T-helper 1 cell treated with Interleukin-12 subunit alpha and Interleukin-12 subunit beta and Interleukin-4 antibody, amounts not matched to agents 30 μg/mL and 1 μg/mL, for 36 hours (primary cell): Measurements from ENCODE around the gene PTPRN2.
"Not testable (repeated sequence)": the region's sequence is repeated elsewhere in the genome, so short reads cannot be mapped to it uniquely, and the experiment has no call there.

Experiments
- H3K27ac Mint-ChIP-seq: one replicate; pipeline ENCODE4 v1.8.0; 2021; ENCODE audit warnings: mild to moderate bottlenecking, mixed read lengths
- H3K27me3 Mint-ChIP-seq: one replicate; pipeline ENCODE4 v1.8.0; 2021; ENCODE audit warnings: low read depth, mixed read lengths
- H3K36me3 Mint-ChIP-seq: one replicate; pipeline ENCODE4 v1.8.0; 2021; ENCODE audit warnings: low read depth, mixed read lengths
- H3K4me1 Mint-ChIP-seq: one replicate; pipeline ENCODE4 v1.8.0; 2021; ENCODE audit warnings: low read depth, mixed read lengths
- H3K4me3 Mint-ChIP-seq: one replicate; pipeline ENCODE4 v1.8.0; 2021; ENCODE audit warnings: mild to moderate bottlenecking, moderate library complexity, mixed read lengths
- H3K9me3 Mint-ChIP-seq: one replicate; pipeline ENCODE4 v1.8.0; 2021; ENCODE audit warnings: mixed read lengths

The PTPRN2 gene

DNA sequence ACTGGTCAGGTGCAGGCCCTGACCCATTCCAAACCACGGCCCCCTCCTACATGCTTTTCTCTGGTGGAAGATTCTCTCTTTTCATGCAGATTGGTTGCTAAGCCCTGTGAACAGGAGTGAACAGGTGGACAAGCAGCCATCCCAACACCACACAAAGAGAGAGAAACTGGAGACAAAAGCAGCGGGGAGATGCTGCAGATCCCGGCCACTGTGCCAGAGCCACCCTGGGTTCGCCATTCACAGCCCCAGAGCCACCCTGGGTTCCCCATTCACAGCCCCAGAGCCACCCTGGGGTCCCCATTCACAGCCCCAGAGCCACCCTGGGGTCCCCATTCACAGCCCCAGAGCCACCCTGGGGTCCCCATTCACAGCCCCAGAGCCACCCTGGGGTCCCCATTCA, 239.6 kb downstream of the PTPRN2 start:
- H3K27me3 Mint-ChIP-seq, H3K4me1 Mint-ChIP-seq, H3K4me3 Mint-ChIP-seq, H3K27ac Mint-ChIP-seq, H3K36me3 Mint-ChIP-seq: not testable (repeated sequence)
- H3K9me3 Mint-ChIP-seq = peaks cover 13% of the 10 kb centered on the region

GRCh38 chr7:158345731-158346130, 241.9 kb downstream of the PTPRN2 start:
- Mint-ChIP-seq H3K4me1 (no peaks in the 10 kb centered on the region), H3K36me3 (peaks cover 7% of the 10 kb centered on the region), H3K27me3 (no peaks in the 10 kb centered on the region), H3K9me3 (peaks cover 35% of the 10 kb centered on the region), H3K27ac (no peak overlapping the region), H3K4me3 (no peak overlapping the region)

GRCh38 chr7:158344706-158345300, 242.8 kb downstream of the PTPRN2 start:
- peaks cover 7% of the 10 kb centered on the region for H3K36me3 Mint-ChIP-seq
- H3K27ac Mint-ChIP-seq = no peak overlapping the region
- H3K27me3 Mint-ChIP-seq = no peaks in the 10 kb centered on the region
- H3K4me1 Mint-ChIP-seq = no peaks in the 10 kb centered on the region
- peaks cover 42% of the 10 kb centered on the region for H3K9me3 Mint-ChIP-seq
- no peak overlapping the region for H3K4me3 Mint-ChIP-seq

- no peak overlapping the region for H3K4me3 Mint-ChIP-seq
- H3K36me3 Mint-ChIP-seq = peaks cover 7% of the 10 kb centered on the region
- H3K4me1 Mint-ChIP-seq = no peaks in the 10 kb centered on the region
- no peaks in the 10 kb centered on the region for H3K27me3 Mint-ChIP-seq
- H3K9me3 Mint-ChIP-seq = peaks cover 42% of the 10 kb centered on the region
- H3K27ac Mint-ChIP-seq = no peak overlapping the region
Observed at GRCh38 chr7:158343936-158344455, 243.6 kb downstream of the PTPRN2 start.

- Mint-ChIP-seq H3K27me3 (no peaks in the 10 kb centered on the region), H3K4me3 (no peak overlapping the region), H3K9me3 (peaks cover 42% of the 10 kb centered on the region), H3K4me1 (no peaks in the 10 kb centered on the region), H3K36me3 (peaks cover 7% of the 10 kb centered on the region), H3K27ac (no peak overlapping the region)
Observed at GRCh38 chr7:158343526-158343925, 244.1 kb downstream of the PTPRN2 start.

DNA sequence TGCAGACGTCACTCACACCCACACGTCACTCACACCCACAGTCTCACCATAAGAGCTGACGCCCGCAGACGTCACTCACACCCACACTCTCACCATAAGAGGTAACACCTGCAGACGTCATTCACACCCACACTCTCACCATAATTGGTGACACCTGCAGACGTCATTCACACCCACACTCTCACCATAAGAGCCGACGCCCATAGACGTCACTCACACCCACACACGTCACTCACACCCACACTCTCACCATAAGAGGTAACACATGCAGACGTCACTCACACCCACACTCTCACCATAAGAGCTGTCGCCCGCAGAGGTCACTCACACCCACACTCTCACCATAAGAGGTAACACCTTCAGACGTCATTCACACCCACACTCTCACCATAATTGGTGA, 246.5 kb downstream of the PTPRN2 start:
- H3K4me3 Mint-ChIP-seq, H3K27me3 Mint-ChIP-seq, H3K27ac Mint-ChIP-seq, H3K4me1 Mint-ChIP-seq: not testable (repeated sequence)
- Mint-ChIP-seq H3K9me3 (peaks cover 53% of the 10 kb centered on the region), H3K36me3 (peaks cover 14% of the 10 kb centered on the region)

GRCh38 chr7:158336952-158337351, 250.7 kb downstream of the PTPRN2 start:
- H3K27ac Mint-ChIP-seq = not testable (repeated sequence)

DNA sequence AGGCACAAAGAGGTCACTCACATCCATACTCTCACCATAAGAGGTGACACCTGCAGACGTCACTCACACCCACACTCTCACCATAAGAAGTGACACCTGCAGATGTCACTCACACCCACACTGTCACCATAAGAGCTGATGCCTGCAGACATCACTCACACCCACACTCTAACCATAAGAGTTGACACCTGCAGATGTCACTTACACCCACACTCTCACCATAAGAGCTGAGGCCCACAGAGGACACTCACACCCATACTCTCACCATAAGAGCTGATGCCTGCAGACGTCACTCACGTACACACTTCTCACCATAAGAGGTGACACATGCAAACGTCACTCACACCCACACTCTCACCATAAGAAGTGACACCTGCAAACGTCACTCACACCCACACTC, 255.1 kb downstream of the PTPRN2 start:
- Mint-ChIP-seq H3K9me3 (peaks cover 47% of the 10 kb centered on the region), H3K36me3 (peaks cover 18% of the 10 kb centered on the region)
- not testable (repeated sequence) for H3K4me3 Mint-ChIP-seq, H3K27me3 Mint-ChIP-seq, H3K4me1 Mint-ChIP-seq, H3K27ac Mint-ChIP-seq

More at GRCh38 chr7:158336952-158337351, 250.7 kb downstream of the PTPRN2 start:
- Mint-ChIP-seq H3K9me3 (peaks cover 52% of the 10 kb centered on the region), H3K36me3 (peaks cover 22% of the 10 kb centered on the region)
- not testable (repeated sequence) for H3K4me1 Mint-ChIP-seq, H3K27me3 Mint-ChIP-seq, H3K4me3 Mint-ChIP-seq

- peaks cover 19% of the 10 kb centered on the region for H3K36me3 Mint-ChIP-seq
- H3K27me3 Mint-ChIP-seq, H3K4me1 Mint-ChIP-seq, H3K27ac Mint-ChIP-seq, H3K4me3 Mint-ChIP-seq: not testable (repeated sequence)
- peaks cover 47% of the 10 kb centered on the region for H3K9me3 Mint-ChIP-seq
Observed at GRCh38 chr7:158331826-158332450, 255.7 kb downstream of the PTPRN2 start.

DNA sequence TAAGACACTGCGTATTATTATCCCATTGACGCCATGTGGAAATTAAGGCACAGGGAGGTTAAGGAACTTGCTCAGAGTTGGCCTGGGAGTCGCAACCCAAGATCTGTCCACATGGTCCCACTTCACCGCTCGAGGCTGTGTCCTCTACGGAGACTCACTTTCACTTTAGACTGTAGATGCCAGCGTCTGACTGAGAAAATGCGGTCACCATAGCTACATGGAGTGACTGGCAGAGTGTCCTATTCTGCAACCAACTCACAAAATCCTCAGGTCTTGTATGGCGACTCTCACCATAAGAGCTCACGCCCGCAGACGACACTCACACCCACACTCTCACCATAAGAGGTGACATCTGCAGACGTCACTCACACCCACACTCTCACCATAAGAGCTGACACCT, 257.9 kb downstream of the PTPRN2 start:
- peaks cover 17% of the 10 kb centered on the region for H3K36me3 Mint-ChIP-seq
- H3K4me3 Mint-ChIP-seq = no peak overlapping the region
- no peak overlapping the region for H3K27ac Mint-ChIP-seq
- H3K9me3 Mint-ChIP-seq = peaks cover 54% of the 10 kb centered on the region
- no peaks in the 10 kb centered on the region for H3K4me1 Mint-ChIP-seq
- no peaks in the 10 kb centered on the region for H3K27me3 Mint-ChIP-seq

GRCh38 chr7:158329014-158329610, 258.5 kb downstream of the PTPRN2 start:
- Mint-ChIP-seq H3K27me3 (no peaks in the 10 kb centered on the region), H3K36me3 (peaks cover 17% of the 10 kb centered on the region), H3K27ac (no peak overlapping the region), H3K4me3 (no peak overlapping the region), H3K9me3 (peaks cover 57% of the 10 kb centered on the region), H3K4me1 (no peaks in the 10 kb centered on the region)

- H3K4me3 Mint-ChIP-seq = no peak overlapping the region
- no peak overlapping the region for H3K27ac Mint-ChIP-seq
- no peaks in the 10 kb centered on the region for H3K27me3 Mint-ChIP-seq
- peaks cover 15% of the 10 kb centered on the region for H3K36me3 Mint-ChIP-seq
- no peaks in the 10 kb centered on the region for H3K4me1 Mint-ChIP-seq
- H3K9me3 Mint-ChIP-seq = peaks cover 60% of the 10 kb centered on the region
Observed at GRCh38 chr7:158328376-158329013, 259.1 kb downstream of the PTPRN2 start.

DNA sequence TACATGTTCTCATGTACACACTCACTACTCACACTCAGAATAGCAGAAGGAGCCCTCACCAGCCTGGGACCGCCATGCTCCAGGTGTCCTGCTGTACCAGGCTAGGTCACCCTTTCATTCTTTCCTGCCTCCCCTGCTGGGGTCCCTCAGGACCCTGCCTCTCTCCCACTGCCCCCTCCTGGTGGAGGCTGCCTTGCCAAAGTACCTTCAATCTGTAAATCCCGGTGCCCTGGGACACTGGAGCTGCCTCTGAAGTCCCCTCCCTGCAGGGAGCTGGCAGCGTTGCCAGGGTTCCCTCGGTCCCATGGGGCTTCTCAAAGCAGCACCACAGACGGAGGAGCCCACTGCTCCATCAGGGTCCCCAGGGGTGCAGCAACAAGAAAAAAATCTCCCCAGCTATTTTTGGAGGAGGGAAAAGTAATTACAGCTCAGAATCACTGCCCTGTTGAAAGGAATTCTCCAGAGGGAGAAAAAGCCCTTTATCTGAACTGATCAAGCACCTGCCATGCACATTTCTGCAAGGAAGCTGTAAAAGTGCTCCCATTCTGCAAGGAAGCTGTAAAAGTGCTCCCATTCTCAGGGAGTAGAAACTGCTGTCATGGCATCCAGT, 259.9 kb downstream of the PTPRN2 start:
- H3K36me3 Mint-ChIP-seq = peaks cover 10% of the 10 kb centered on the region
- H3K9me3 Mint-ChIP-seq = peaks cover 56% of the 10 kb centered on the region
- no peak overlapping the region for H3K27ac Mint-ChIP-seq
- H3K27me3 Mint-ChIP-seq = no peaks in the 10 kb centered on the region
- no peak overlapping the region for H3K4me3 Mint-ChIP-seq
- H3K4me1 Mint-ChIP-seq = no peaks in the 10 kb centered on the region

GRCh38 chr7:158327012-158327411, 260.6 kb downstream of the PTPRN2 start:
- no peaks in the 10 kb centered on the region for H3K4me1 Mint-ChIP-seq
- peaks cover 6% of the 10 kb centered on the region for H3K36me3 Mint-ChIP-seq
- peaks cover 50% of the 10 kb centered on the region for H3K9me3 Mint-ChIP-seq
- no peak overlapping the region for H3K4me3 Mint-ChIP-seq
- no peak overlapping the region for H3K27ac Mint-ChIP-seq
- H3K27me3 Mint-ChIP-seq = no peaks in the 10 kb centered on the region
